ENCODE data around the gene CYREN. TPM values are rescaled to one million over a fixed set of nuclear protein-coding genes. Genes with fewer than 3 reads are reported as not detected.
"Not testable (repeated sequence)": the region's sequence is repeated elsewhere in the genome, so short reads cannot be mapped to it uniquely, and the experiment has no call there.

The CYREN gene
- polyA plus RNA-seq, 1 donor: 34.8 TPM

DNA sequence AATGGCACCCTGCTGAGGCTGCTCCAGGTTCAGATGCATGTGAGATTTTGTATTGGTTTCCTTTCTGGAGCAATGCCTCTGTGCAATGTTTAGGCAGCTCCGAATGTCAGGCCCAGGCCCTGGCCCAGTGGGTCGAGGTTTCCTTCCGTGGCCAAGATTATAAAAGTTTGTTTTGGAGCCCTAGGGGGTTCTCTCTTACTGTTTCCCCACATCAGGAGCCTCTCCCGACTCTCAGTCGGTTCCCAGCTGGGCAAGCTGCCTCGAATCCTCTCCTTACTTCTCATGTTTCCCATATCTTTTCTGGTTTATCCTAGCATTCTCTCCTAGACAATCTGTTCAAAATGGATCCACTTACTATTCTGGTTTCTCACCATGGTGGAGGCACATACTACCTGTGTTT, 11.6 kb downstream of the CYREN start:
- no peak for DNase-seq

DNA sequence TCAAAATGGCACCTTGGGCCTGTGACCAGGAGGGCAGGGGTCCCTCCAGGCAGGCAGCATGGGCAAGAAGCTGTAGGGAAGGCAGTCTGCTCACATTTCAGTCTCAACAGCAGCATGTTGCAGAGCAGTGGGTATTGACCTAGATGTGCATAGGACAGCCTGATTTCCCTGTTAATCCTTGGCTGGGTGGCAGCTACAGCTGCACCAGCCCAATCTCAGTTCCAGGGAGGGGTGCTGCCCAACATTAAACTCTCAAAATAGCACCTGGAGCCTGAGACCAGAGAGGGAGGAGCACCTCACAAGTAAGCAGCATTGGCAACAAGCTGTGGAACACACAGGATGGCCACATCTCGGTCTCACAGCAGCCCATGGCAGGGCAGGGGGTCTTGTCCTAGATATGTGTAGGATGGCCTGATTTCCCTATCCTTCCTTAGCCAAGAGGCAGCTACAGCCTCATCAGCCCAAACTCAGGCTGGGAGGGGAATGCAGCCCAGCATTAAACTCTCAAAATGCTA, 12.3 kb downstream of the CYREN start:
- no peak for DNase-seq

DNA sequence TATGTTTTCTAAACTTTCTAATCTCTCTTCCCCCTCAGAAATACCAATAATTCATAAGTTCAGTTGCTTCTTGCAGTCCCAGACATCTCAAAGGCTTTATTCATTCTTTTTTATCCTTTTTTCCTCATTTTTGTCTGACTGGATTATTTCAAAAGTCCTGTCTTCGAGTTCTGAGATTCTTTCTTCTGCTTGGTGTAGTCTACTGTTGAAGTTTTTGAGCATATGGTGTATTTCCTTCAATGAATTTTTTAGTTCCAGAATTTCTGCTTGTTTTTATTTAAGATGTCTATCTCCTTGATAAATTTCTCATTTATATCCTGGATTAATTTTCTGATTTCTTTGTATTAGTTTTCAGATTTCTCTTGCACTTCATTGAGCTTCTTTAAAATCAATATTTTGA, 14.2 kb downstream of the CYREN start:
- DNase-seq: no peak

DNA sequence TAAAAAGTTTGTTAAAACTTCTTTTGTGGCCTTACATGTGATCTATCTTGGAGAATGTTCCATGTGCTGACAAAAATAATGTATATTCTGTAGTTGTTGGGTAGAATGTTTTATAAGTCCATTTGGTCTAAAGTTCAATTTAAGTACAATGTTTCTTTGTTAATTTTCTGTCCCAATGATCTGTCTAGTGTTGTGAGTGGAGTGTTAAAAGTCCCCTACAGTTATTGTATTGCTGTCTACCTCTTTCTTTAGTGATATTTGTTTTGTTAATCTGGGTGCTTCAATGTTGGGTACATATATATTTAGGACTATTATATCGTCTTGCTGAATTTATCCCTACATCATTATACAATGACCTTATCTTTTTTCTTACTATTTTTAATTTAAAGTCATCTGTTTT, 15.8 kb downstream of the CYREN start:
- no peak for DNase-seq

DNA sequence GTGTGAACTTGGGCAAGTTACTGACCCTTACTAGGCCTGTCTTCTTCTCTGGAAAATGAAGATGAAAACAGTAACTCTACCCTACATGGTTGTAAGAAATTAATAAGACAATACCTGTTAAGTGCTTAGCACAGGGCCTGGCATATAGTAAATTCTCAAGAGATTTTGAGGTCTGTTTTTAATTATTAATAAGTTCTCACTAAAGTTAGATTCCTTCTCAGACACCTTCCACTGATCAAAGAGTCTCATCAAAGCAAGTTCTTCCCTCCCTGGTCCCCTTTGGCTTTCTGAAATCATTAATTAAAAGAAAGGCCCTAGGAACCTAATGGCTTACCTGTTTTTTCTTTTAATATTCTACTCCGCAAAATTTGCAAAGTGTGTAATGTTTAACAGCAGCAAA, 18.1 kb downstream of the CYREN start:
- DNase-seq: no peak

DNA sequence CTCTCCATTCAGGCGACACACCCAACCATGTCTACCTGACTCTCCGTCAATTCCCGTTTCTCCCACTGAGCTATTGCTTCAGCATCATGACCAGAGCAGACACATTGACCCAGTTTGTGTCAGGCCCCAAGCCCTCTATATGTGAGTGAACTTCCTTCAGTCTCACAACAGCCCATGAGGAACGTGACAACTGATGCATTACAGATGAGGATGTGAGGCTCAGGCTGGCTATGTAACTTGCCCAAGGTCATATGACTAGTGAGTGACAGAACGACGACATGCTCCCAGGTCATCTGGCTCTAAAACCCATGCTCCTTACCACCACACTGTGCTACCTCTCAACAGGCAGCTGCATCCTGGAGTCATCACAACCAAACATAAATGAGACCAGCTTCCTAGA, 19.0 kb downstream of the CYREN start:
- no peak for DNase-seq

DNA sequence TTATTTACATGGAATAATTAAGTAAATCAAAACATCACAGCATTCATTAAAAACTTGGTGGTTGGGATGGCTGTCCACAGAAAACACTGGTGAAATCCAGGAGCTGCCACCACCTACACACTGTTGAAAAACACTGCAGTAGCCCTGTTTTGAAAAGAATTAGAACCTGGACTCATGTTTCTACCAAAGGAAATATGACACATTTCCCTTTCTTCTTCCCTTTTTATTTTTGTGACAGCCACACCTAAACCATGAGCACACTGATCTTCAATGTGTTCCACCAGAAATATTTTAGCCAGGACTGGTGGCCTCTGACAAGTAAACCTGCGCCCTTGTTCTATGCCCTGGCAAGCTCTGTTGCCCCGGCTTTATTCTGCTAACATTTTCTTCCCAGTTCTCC, 19.4 kb downstream of the CYREN start:
- no peak for DNase-seq

DNA sequence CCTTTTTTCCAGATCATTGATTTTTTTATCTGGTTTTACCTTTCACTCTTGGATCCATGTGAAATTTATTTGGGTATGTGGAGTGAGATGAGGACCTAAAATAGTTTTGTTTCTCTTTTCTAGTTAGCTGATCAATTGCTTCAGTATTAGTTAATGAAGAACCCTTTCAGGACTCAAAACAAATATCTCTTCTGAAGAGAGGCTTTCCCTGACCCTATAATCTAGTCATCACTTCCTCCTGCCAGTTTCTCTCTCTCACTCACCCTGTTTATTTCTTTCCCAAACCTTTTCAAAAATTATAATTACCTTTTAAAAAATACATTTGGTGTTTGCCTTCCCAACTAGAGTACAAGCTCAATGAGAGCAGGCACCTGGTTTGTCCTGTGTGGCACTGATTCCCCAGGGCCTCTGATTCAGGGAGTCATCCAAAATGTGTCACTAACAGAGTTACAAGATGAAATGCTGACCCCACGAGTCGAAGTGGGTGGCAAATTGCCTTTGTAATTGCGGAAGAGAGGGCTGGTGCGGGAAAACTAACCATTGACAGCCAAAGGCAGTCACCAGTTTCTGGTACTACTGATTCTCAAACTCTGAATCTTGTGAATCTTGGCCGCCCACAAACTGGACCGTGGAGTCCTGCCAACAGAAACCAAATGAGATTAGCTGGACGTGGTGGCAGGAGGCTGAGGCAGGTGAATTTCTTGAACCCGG, 20.3 kb downstream of the CYREN start:
- no peak for DNase-seq

DNA sequence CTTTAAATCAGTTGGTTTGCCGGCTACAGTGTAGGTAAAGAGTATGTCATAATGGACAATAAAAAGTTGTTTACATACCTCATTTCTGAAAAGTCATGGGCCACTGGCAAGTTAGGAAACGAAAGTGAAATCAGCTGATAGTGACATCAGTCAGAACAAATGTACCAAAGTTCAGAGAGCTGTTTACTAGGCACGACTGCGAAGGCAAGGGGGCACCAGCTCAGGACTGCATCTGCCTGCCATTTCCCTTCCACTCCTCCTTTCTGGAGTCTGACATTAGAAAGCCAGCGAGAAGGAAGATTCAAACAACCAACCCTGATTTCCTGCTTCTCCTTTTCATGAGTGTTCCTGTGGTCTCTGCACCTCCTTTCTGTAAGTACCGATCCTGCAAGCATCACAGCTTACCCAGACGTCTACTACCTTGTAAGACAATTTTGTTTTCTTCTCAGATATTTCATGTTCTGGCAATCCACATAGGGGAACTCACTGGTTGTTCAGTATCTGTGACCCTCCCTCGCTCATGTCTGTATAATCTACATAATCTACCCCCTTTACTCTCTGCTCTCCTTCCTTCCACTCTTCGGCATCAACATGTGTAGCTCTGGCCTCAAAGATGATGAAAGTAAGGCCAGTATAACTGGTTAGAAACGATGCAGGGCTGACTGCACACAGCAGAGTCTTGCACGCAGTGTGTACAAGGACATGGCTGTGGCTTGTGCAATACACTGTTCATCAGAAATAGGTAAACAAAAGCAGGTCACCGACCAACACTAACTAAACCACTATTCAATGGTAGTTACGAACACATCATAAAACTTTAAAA, 22.4 kb downstream of the CYREN start, which contains the start of gene TMEM140:
Gene TMEM140, plus strand, starts transcription at position 174 of the 823 bp plus-strand sequence. CDS start 16,370 bp downstream, outside the sequence.
- no peak for DNase-seq

DNA sequence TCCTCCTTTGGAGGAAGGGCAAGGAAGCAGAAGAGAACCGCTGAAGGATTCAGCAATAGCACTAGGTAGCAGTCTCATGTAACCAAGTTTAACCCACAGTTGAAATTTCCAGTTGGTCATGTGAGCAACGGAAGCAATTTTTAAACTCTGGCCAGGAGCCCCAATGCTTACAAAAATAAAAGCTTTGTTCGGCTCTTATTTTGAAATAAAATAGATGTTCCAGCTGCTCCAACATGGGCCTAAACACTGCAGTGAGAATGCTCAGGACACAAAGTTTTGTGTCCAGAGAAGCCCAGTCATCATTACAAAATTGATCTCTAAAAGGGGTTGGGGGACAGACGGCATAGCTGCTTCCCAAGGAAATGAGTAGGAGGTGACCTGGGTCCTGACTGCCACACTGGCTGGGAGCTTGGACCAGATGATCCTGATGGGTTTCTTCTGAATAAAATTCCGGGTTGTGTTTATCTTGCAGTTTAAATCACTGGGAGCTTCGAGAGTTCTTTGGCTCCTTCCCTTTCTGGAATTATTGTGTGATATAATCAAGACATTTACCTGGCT, 23.1 kb downstream of the CYREN start:
- DNase-seq: no peak

DNA sequence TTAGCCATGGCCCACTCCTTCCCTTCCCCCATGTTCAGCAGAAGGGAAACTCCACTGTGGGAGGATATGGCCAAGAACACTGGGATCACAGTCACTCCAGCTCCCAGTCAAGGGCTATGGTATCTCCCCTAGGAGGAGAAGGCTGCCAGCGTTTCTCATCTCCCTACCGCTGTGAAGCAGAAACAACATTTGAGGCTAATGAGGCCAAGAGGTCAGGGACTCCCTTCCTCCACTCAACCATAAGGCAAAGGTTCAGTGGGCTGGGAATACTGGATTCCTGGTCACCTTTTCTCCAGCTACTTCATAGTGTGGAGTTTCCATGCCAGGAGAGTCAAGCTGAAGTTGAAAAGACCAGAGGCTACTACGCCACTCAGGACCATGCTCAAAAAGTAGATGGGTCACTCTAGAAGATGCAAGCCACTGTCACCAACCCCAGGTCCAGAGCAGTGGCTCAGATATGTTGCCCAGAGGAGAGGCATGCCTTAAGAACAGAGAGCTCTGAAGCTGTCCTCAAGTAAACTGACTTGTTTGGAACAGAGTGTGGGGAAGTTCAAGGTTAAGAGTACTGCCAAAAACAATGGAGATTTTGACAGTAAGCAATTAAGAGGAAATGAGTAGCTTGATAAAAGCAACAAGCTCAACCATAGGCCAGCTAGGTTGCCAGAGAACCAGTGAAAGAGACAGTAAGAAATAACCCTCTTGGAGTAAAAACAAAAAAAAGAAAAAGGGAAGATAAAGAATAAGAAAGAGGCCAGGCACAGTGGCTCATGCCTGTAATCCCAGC, 26.4 kb downstream of the CYREN start:
- no peak for DNase-seq

DNA sequence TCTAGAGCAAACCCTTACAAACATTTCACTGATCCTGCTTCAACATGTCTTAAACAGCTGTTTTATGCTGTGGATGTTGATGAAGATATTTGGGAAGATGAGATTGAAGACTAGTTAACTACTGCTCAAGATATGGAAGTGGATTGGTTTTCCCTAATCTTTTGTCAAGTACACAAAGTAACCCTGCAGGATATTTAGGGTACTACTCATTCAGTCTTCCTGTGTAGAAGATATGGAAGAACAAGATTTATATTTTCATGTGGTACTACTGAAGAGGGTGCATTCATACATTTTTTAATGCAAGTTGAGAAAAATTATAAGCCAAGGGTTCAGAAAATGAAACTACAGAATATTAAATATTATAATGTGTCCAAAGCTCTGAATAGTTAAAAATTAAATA, 40.9 kb downstream of the CYREN start:
- DNase-seq: no peak

DNA sequence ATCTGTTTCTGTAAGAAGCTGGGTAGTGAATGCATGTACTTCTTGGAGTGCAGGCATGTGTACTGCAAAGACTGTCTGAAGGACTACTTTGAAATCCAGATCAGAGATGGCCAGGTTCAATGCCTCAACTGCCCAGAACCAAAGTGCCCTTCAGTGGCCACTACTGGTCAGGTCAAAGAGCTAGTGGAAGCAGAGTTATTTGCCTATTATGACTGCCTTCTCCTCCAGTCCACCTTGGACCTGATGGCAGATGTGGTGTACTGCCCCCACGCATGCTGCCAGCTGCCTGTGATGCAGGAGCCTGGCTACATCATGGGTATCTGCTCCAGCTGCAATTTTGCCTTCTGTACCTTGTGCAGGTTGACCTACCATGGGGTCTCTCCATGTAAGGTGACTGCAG, 41.6 kb downstream of the CYREN start:
- no peak for DNase-seq

DNA sequence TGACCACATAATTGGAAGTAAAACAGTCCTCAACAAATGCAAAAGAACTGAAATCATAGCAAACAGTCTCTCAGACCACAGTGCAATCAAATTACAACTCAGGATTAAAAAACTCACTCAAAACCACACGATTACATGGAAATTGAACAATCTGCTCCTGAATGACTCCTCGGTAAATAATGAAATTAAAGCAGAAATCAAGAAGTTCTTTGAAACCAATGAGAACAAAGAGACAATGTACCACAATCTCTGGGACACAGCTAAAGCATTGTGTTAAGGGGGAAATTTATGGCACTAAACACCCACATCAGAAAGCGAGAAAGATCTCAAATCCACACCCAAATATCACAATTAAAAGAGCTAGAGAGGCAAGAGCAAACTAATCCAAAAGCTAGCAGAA, 45.9 kb downstream of the CYREN start:
- DNase-seq: not testable (repeated sequence)

DNA sequence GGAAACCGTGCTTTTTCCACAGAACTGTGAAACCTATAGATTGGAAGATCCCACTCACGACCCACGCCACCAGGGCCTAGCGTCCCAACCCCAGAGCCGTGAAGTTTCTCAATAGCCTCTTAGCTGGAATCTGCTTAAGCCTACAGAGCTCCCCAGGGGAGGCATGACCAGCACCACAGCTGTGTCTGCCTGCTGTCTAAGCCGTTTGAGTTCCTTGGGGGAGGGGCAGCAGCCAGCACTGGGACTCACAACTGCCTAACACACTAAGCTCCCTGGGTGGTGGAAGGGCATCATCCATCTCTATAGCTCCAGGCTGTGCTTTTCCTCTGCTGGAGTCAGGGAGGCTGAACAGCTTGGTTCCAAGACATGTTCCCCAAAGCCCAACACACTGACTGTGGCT, 48.6 kb downstream of the CYREN start:
- DNase-seq: no peak

DNA sequence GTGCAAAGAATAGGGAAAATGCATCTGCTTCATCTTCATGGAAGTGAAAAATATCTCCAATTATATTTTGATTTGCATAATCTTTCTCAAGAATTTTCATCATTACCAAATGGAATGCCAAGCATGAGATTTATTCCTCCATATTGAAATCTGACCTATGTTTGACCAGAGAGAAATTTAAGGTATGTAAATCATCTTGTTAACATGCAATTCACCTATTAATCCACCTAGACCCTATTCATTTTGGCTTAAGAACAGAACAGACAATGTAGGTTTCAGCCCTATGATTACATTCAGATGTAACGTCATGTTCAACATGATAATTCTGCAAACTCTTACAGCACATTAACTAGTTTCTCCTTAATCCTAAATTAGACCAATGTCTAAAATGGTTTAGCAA, 53.4 kb downstream of the CYREN start:
- DNase-seq: no peak

Other genes with a start within 250 kb of the CYREN start
- gene AGBL3, start 184.2 kb downstream of the CYREN start, polyA plus RNA-seq (ENCODE audit: insufficient read length): 3.6 TPM
- 14.6 TPM for gene TMEM140, start 22.6 kb downstream of the CYREN start, polyA plus RNA-seq (ENCODE audit: insufficient read length)
- gene WDR91, start 40.8 kb upstream of the CYREN start, polyA plus RNA-seq (ENCODE audit: insufficient read length): 11.1 TPM
- gene STRA8, start 63.1 kb upstream of the CYREN start, polyA plus RNA-seq (ENCODE audit: insufficient read length): not detected

Data from hindlimb muscle (tissue), 1 donor.